Prostate gland (tissue), 2 donors: ENCODE measurements around the gene C1R. TPM values are rescaled to one million over a fixed set of nuclear protein-coding genes. Genes with fewer than 3 reads are reported as not detected.
"Not testable (repeated sequence)": the region's sequence is repeated elsewhere in the genome, so short reads cannot be mapped to it uniquely, and the experiment has no call there.

Source experiments
- DNase-seq: peaks from one replicate; pipeline ENCODE4 v3.0.0-alpha.2; 2019; ENCODE audit warnings: low spot score
- H3K27ac ChIP-seq, 2 donors: fragments of 200-600 bp; sonication (generic); 2 replicates each; pipeline ENCODE4 v1.5.1; 2017 to 2019
- H3K27me3 ChIP-seq: fragments of 200-600 bp; sonication (generic); replicated peaks from 2 replicates; pipeline ENCODE4 v1.5.1; 2019; ENCODE audit not compliant: insufficient read depth
- H3K36me3 ChIP-seq, 2 donors: fragments of 200-600 bp; sonication (generic); 1 replicate in 1 of 2; 2 replicates in 1 of 2; pipeline versions ENCODE4 v1.5.1 to v1.8.1; 2017 to 2019
- H3K4me1 ChIP-seq: fragments of 200-600 bp; sonication (generic); replicated peaks from 2 replicates; pipeline ENCODE4 v1.5.1; 2019
- H3K4me3 ChIP-seq, 2 donors: fragments of 200-600 bp; sonication (generic); 2 replicates each; pipeline ENCODE4 v1.5.1; 2017 to 2019
- H3K9me3 ChIP-seq: fragments of 200-600 bp; sonication (generic); 2 replicates; pipeline ENCODE4 v1.5.1; 2017
- CTCF ChIP-seq, 4 experiments: fragments of 200-600 bp in 2 of 4; fragments of 450-650 bp in 2 of 4; sonication (generic) in 2 of 4; IDR thresholded peaks; 1 replicate in 3 of 4; 2 replicates in 1 of 4; pipeline ENCODE4 v1.5.1; 2016 to 2019; ENCODE audit warnings: antibody characterized with exemption in 4 of 4, mild to moderate bottlenecking in 2 of 4, moderate library complexity in 2 of 4
- POLR2A ChIP-seq: fragments of 450-650 bp; IDR thresholded peaks from one replicate; pipeline ENCODE4 v1.6.1; 2016; ENCODE audit warnings: antibody characterized with exemption, mild to moderate bottlenecking
- POLR2AphosphoS5 ChIP-seq: sonication (generic); formaldehyde crosslinking; IDR thresholded peaks from one replicate; pipeline ENCODE4 v1.6.1; 2017; ENCODE audit warnings: antibody characterized with exemption
- WGBS: methylation state at CpG from one replicate; pipeline ENCODE4 v1.1.5; 2018; 5-methylcytosine and 5-hydroxymethylcytosine counted together
- intact Hi-C: fragments of 100-400 bp; cut with DNase I; formaldehyde crosslinking; loops from one replicate; pipeline ENCODE4 v1.14.2; 2022
- total RNA-seq, 2 donors: library from RNA; depleted of rRNA; stranded (reverse); fragments of >200 nt; gene quantifications; one replicate each; pipeline ENCODE4 v1.1.0, GENCODE V29; 2016

C1R gene
- total RNA-seq, 2 donors from 2014 or later, result 104 to 261 TPM

DNA sequence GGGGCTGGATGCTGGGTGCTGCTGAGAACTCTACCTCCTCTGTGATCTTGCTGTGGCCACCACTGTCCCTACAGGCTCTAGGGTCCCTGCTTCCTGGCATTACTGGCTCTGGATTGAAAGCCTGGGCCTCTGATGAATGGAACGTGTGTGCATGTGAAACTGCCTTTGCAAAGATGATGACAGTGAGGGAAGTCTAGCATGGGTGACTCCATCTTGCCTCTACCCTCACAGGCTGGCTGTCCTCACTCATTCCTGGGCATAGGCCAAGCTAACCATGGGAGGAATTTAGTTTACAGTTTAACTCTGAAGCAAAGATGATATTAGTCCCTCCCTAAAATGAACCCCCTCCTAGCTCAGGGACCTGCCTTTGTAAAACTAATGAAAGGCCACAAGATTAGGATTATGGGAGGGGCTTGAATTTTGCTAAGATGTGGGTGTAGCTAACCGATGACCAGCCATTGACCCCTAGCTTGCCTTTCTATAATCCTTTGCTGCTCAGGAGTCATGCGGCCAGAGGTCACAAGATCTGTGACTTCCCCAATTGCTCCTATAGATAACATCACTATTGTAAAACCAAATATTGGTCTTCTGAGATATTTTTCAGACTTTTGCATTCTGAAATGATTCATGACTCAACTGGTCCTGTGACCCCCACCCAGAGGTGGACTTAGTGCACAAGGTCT, 33.9 kb downstream of the C1R start:
- Histone ChIP-seq H3K4me3 (no peak overlapping the region), H3K27ac (no peak overlapping the region), H3K36me3 (no peaks in the 10 kb centered on the region), H3K4me1 (no peaks in the 10 kb centered on the region), H3K9me3 (no peaks in the 10 kb centered on the region), H3K27me3 (no peaks in the 10 kb centered on the region)
- TF ChIP-seq POLR2A (no peak), POLR2AphosphoS5 (no peak), CTCF (IDR thresholded peaks at IDR 0.05) (no peak)
- 81% methylated on average over 3 of the region's 3 CpGs for WGBS
- intact Hi-C loops, result no loop called here
- DNase-seq, result no peak

- H3K4me3 ChIP-seq, H3K27me3 ChIP-seq, H3K9me3 ChIP-seq, intact Hi-C loops, H3K36me3 ChIP-seq, H3K27ac ChIP-seq, H3K4me1 ChIP-seq, DNase-seq: not testable (repeated sequence)
- WGBS, result 96% methylated on average over 2 of the region's 2 CpGs
These were observed 36.5 kb downstream of the C1R start for GRCh38 chr12:7055736-7056135.

GRCh38 chr12:7054925-7055324, 37.3 kb downstream of the C1R start:
- intact Hi-C loops, result no loop called here
- DNase-seq, result no peak
- H3K27me3 ChIP-seq, result no peaks in the 10 kb centered on the region
- H3K9me3 ChIP-seq, result no peaks in the 10 kb centered on the region
- H3K4me1 ChIP-seq, result no peaks in the 10 kb centered on the region
- no peak overlapping the region for H3K27ac ChIP-seq
- TF ChIP-seq CTCF (IDR thresholded peaks at IDR 0.05) (no peak), POLR2AphosphoS5 (no peak), POLR2A (no peak)
- 78% methylated on average over 4 of the region's 4 CpGs for WGBS
- H3K4me3 ChIP-seq, result no peak overlapping the region
- H3K36me3 ChIP-seq, result no peaks in the 10 kb centered on the region

- H3K4me3 ChIP-seq, H3K27me3 ChIP-seq, H3K36me3 ChIP-seq, H3K4me1 ChIP-seq, DNase-seq, H3K9me3 ChIP-seq, H3K27ac ChIP-seq, intact Hi-C loops: not testable (repeated sequence)
- WGBS, result 93% methylated on average over 3 of the region's 3 CpGs
These were observed 42.3 kb downstream of the C1R start for GRCh38 chr12:7049973-7050372.

GRCh38 chr12:7049445-7049951, 42.7 kb downstream of the C1R start:
- H3K4me3 ChIP-seq, DNase-seq: not testable (repeated sequence)

DNA sequence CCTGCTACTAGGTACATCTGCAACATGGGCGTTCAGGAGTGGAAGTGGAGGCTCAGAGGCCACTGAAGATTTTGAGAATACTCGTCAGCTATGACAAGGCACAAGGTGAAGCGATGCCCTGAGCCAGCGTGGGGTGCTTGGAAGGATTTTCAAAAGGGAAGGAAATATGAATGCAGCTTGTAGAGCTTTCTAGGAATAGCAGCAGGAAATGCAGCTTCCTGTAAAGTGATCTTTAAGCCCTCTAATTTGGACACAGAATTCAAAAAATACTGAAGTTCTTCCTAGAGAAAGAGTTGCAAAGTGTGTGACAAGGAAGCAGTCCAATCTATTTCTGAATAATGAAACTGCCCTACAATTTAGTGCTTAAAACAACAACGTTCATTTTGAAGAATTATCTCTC, 44.9 kb downstream of the C1R start:
- DNase-seq, result no peak
- no peak overlapping the region for H3K4me3 ChIP-seq
- intact Hi-C loops, result no loop called here
- H3K9me3 ChIP-seq, result no peaks in the 10 kb centered on the region
- 62% methylated on average over 5 of the region's 5 CpGs for WGBS
- no peak overlapping the region for H3K27ac ChIP-seq
- no peaks in the 10 kb centered on the region for H3K27me3 ChIP-seq
- H3K4me1 ChIP-seq, result no peaks in the 10 kb centered on the region
- TF ChIP-seq POLR2A, result no peak
- TF ChIP-seq CTCF (IDR thresholded peaks at IDR 0.05), result no peak
- TF ChIP-seq POLR2AphosphoS5, result no peak
- no peaks in the 10 kb centered on the region for H3K36me3 ChIP-seq

More at GRCh38 chr12:7049445-7049951, 42.7 kb downstream of the C1R start:
- intact Hi-C loops, H3K36me3 ChIP-seq, H3K27ac ChIP-seq, H3K27me3 ChIP-seq, H3K4me1 ChIP-seq, H3K9me3 ChIP-seq: not testable (repeated sequence)
- WGBS, result 86% methylated on average over 10 of the region's 10 CpGs
